GM18517 (cell line): Measurements from ENCODE around the gene WIZ.
"Not testable (repeated sequence)": the region's sequence is repeated elsewhere in the genome, so short reads cannot be mapped to it uniquely, and the experiment has no call there.

Experiments used
- ATAC-seq: cut with Tn5 transposase; IDR thresholded peaks from one replicate; pipeline ENCODE4 v1.9.1; 2021; ENCODE audit warnings: mild to moderate bottlenecking, moderate library complexity; ENCODE audit not compliant: unreplicated experiment

Gene WIZ

GRCh38 chr19:15449620-15450527, at the start of gene WIZ:
Gene WIZ (minus strand): TSS chr19:15449956. CDS start chr19:15448307, 1,649 bp downstream.
- ATAC-seq: no peak

- ATAC-seq: no peak
Observed at GRCh38 chr19:15498910-15499309, 49.2 kb upstream of the WIZ start.

GRCh38 chr19:15498156-15498858, 48.6 kb upstream of the WIZ start:
- ATAC-seq: no peak

GRCh38 chr19:15495151-15495550, 45.4 kb upstream of the WIZ start:
- no peak for ATAC-seq

- no peak for ATAC-seq
Observed at GRCh38 chr19:15488489-15489226, 38.9 kb upstream of the WIZ start.

GRCh38 chr19:15487038-15487437, 37.3 kb upstream of the WIZ start:
- ATAC-seq: no peak

- not testable (repeated sequence) for ATAC-seq
Observed at GRCh38 chr19:15485768-15486167, 36.0 kb upstream of the WIZ start.

GRCh38 chr19:15480996-15481395, 31.2 kb upstream of the WIZ start:
- not testable (repeated sequence) for ATAC-seq

- no peak for ATAC-seq
Observed at GRCh38 chr19:15479391-15480345, 29.9 kb upstream of the WIZ start, which contains the start of gene PGLYRP2. Gene PGLYRP2 (minus strand): TSS chr19:15479501. CDS start chr19:15479371, 130 bp downstream.

GRCh38 chr19:15476325-15476724, 26.6 kb upstream of the WIZ start:
- no peak for ATAC-seq

GRCh38 chr19:15475611-15476010, 25.9 kb upstream of the WIZ start:
- no peak for ATAC-seq

GRCh38 chr19:15475169-15475568, 25.4 kb upstream of the WIZ start:
- ATAC-seq: no peak

GRCh38 chr19:15473821-15474220, 24.1 kb upstream of the WIZ start:
- ATAC-seq: not testable (repeated sequence)

GRCh38 chr19:15471639-15472101, 21.9 kb upstream of the WIZ start:
- no peak for ATAC-seq

- ATAC-seq: no peak
Observed at GRCh38 chr19:15469513-15470297, 19.9 kb upstream of the WIZ start.

GRCh38 chr19:15468675-15469512, 19.1 kb upstream of the WIZ start:
- ATAC-seq: no peak

- no peak for ATAC-seq
Observed at GRCh38 chr19:15467734-15468214, 18.0 kb upstream of the WIZ start.
